GM15510 (cell line): ENCODE measurements around the gene RTN4RL2.

Source experiments
- POLR2A ChIP-seq: IDR thresholded peaks from 3 replicates; pipeline ENCODE4 v1.6.1; 2011; ENCODE audit warnings: borderline replicate concordance; ENCODE audit not compliant: insufficient read length; ENCODE audit errors: extremely low read depth

RTN4RL2 gene

GRCh38 chr11:57446055-57446454 is 14.3 kb upstream of the RTN4RL2 start:
- TF ChIP-seq POLR2A, result no peak

- no peak for TF ChIP-seq POLR2A
These were observed 6.7 kb upstream of the RTN4RL2 start for GRCh38 chr11:57453543-57454177.

GRCh38 chr11:57456960-57457642 is 3.2 kb upstream of the RTN4RL2 start:
- no peak for TF ChIP-seq POLR2A

GRCh38 chr11:57457643-57458023 is 2.7 kb upstream of the RTN4RL2 start:
- no peak for TF ChIP-seq POLR2A

GRCh38 chr11:57458060-57458409 is 2.3 kb upstream of the RTN4RL2 start:
- no peak for TF ChIP-seq POLR2A

- TF ChIP-seq POLR2A, result no peak
These were observed 1.7 kb upstream of the RTN4RL2 start for GRCh38 chr11:57458410-57459163.

- no peak for TF ChIP-seq POLR2A
These were observed 935 bp upstream of the RTN4RL2 start for GRCh38 chr11:57459164-57460021.

- no peak for TF ChIP-seq POLR2A
These were observed 726 bp downstream of the RTN4RL2 start for GRCh38 chr11:57460758-57461749.

- no peak for TF ChIP-seq POLR2A
These were observed 1.6 kb downstream of the RTN4RL2 start for GRCh38 chr11:57461841-57462489.

- no peak for TF ChIP-seq POLR2A
These were observed 2.3 kb downstream of the RTN4RL2 start for GRCh38 chr11:57462597-57462996.

GRCh38 chr11:57463671-57464538 is 3.6 kb downstream of the RTN4RL2 start:
- TF ChIP-seq POLR2A, result no peak

- TF ChIP-seq POLR2A, result no peak
These were observed 4.3 kb downstream of the RTN4RL2 start for GRCh38 chr11:57464539-57465181.
